Neural progenitor cell (in vitro differentiated cells): ENCODE results near the gene BMP7. TPM values are rescaled to one million over a fixed set of nuclear protein-coding genes. Genes with fewer than 3 reads are reported as not detected.

ENCODE experiments used
- DNase-seq: peaks from one replicate; pipeline ENCODE4 v3.0.0-alpha.2; 2016; ENCODE audit warnings: low spot score
- H2AFZ ChIP-seq: fragments of 200-600 bp; sonication (generic); replicated peaks from 2 replicates; pipeline ENCODE4 v1.6.1; 2016; ENCODE audit warnings: antibody characterized with exemption
- H3F3A ChIP-seq: fragments of 200-600 bp; sonication (generic); 2 replicates; pipeline ENCODE4 v1.6.1; 2016; ENCODE audit warnings: antibody characterized with exemption, low read depth
- H3K27ac ChIP-seq: fragments of 200-600 bp; sonication (generic); 2 replicates; pipeline ENCODE4 v1.5.1; 2016; ENCODE audit warnings: mild to moderate bottlenecking
- H3K27me3 ChIP-seq: fragments of 200-600 bp; sonication (generic); 2 replicates; pipeline ENCODE4 v1.6.1; 2016; ENCODE audit warnings: mild to moderate bottlenecking, moderate library complexity
- H3K36me3 ChIP-seq: fragments of 200-600 bp; sonication (generic); 2 replicates; pipeline ENCODE4 v1.5.1; 2016
- H3K4me1 ChIP-seq: fragments of 200-600 bp; sonication (generic); 2 replicates; pipeline ENCODE4 v1.6.1; 2016; ENCODE audit warnings: mixed run types
- H3K4me2 ChIP-seq: fragments of 200-600 bp; sonication (generic); 2 replicates; pipeline ENCODE4 v1.6.1; 2016
- H3K4me3 ChIP-seq: fragments of 200-600 bp; sonication (generic); 2 replicates; pipeline ENCODE4 v1.5.1; 2016
- H3K79me2 ChIP-seq: fragments of 200-600 bp; sonication (generic); 2 replicates; pipeline ENCODE4 v1.6.1; 2016; ENCODE audit warnings: low read depth
- H3K9ac ChIP-seq: fragments of 200-600 bp; sonication (generic); 2 replicates; pipeline ENCODE4 v1.6.1; 2016
- H3K9me3 ChIP-seq: fragments of 200-600 bp; sonication (generic); 2 replicates; pipeline ENCODE4 v1.5.1; 2016; ENCODE audit warnings: low read depth
- H4K20me1 ChIP-seq: fragments of 200-600 bp; sonication (generic); 2 replicates; pipeline ENCODE4 v1.6.1; 2016; ENCODE audit warnings: low read depth
- H3K27ac Mint-ChIP-seq: 3 replicates; pipeline ENCODE4 v1.8.0; 2021; ENCODE audit warnings: mixed read lengths
- H3K27me3 Mint-ChIP-seq: 2 replicates; pipeline ENCODE4 v1.8.0; 2022; ENCODE audit warnings: low read depth, mild to moderate bottlenecking, inconsistent platforms, moderate library complexity, mixed read lengths; ENCODE audit not compliant: insufficient read depth
- H3K36me3 Mint-ChIP-seq: 3 replicates; pipeline ENCODE4 v1.8.0; 2021; ENCODE audit warnings: mixed read lengths
- H3K4me1 Mint-ChIP-seq: 3 replicates; pipeline ENCODE4 v1.8.0; 2021; ENCODE audit warnings: mixed read lengths
- H3K4me3 Mint-ChIP-seq: 3 replicates; pipeline ENCODE4 v1.8.0; 2021; ENCODE audit warnings: mild to moderate bottlenecking, moderate library complexity, mixed read lengths
- H3K9me3 Mint-ChIP-seq: 3 replicates; pipeline ENCODE4 v1.8.0; 2020; ENCODE audit warnings: mixed read lengths
- EZH2 ChIP-seq: fragments of 200-600 bp; sonication (generic); IDR thresholded peaks from 2 replicates; pipeline ENCODE4 v1.6.1; 2017; ENCODE audit warnings: antibody characterized with exemption, mild to moderate bottlenecking, moderate library complexity
- EZH2phosphoT487 ChIP-seq: fragments of 200-600 bp; sonication (generic); IDR thresholded peaks from 2 replicates; pipeline ENCODE4 v1.6.1; 2017; ENCODE audit warnings: antibody characterized with exemption
- total RNA-seq: library from RNA; depleted of rRNA; stranded (reverse); fragments of >200 nt; gene quantifications from 2 replicates; pipeline ENCODE4 v1.2.3, GENCODE V29; 2015; ENCODE audit warnings: low replicate concordance
- TF ChIP-seq, protein P1 (sequence below): fragments of 200-600 bp; sonication (generic); IDR thresholded peaks from 2 replicates; pipeline ENCODE4 v1.5.1; 2017; ENCODE audit warnings: antibody characterized with exemption, mild to moderate bottlenecking

The BMP7 gene
- total RNA-seq, 1 donor from 2014 or later, result 11.2 TPM

DNA sequence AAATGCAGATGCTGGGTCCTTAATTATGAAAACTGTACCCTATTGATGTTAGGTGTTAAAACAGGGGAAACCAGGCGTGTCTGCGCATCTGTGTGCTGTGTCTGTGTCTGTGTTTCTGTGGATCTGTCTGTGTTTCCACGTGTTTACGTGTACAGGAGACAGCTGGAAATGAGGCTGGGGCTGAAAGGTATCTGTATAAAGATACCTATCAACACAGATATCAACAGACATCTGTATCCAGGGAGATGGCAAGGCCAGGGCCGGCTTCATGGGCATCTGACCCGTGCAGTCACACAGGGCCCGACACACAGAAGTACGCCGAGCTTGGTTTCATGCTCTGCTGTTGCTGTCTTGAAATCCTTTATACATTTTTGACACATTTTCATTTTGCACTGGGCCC is 48.6 kb downstream of the BMP7 start:
- Histone ChIP-seq H3K4me3 (no peak overlapping the region), H3K9ac (no peak overlapping the region), H3K4me1 (peaks cover 4% of the 10 kb centered on the region), H2AFZ (no peak overlapping the region), H3K27ac (no peak overlapping the region), H4K20me1 (no peaks in the 10 kb centered on the region), H3K4me2 (no peak overlapping the region), H3K27me3 (no peaks in the 10 kb centered on the region), H3F3A (peaks cover 9% of the 10 kb centered on the region), H3K36me3 (no peaks in the 10 kb centered on the region), H3K9me3 (no peaks in the 10 kb centered on the region), H3K79me2 (no peaks in the 10 kb centered on the region)
- TF ChIP-seq EZH2, result no peak
- TF ChIP-seq, protein P1, sequence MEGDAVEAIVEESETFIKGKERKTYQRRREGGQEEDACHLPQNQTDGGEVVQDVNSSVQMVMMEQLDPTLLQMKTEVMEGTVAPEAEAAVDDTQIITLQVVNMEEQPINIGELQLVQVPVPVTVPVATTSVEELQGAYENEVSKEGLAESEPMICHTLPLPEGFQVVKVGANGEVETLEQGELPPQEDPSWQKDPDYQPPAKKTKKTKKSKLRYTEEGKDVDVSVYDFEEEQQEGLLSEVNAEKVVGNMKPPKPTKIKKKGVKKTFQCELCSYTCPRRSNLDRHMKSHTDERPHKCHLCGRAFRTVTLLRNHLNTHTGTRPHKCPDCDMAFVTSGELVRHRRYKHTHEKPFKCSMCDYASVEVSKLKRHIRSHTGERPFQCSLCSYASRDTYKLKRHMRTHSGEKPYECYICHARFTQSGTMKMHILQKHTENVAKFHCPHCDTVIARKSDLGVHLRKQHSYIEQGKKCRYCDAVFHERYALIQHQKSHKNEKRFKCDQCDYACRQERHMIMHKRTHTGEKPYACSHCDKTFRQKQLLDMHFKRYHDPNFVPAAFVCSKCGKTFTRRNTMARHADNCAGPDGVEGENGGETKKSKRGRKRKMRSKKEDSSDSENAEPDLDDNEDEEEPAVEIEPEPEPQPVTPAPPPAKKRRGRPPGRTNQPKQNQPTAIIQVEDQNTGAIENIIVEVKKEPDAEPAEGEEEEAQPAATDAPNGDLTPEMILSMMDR, result no peak
- no peak for TF ChIP-seq EZH2phosphoT487
- DNase-seq, result no peak
- peaks cover 35% of the 10 kb centered on the region for H3K4me1 Mint-ChIP-seq
- H3K36me3 Mint-ChIP-seq, result peaks cover 29% of the 10 kb centered on the region
- H3K9me3 Mint-ChIP-seq, result no peaks in the 10 kb centered on the region
- H3K27ac Mint-ChIP-seq, result no peak overlapping the region
- peaks cover 4% of the 10 kb centered on the region for H3K27me3 Mint-ChIP-seq
- H3K4me3 Mint-ChIP-seq, result no peak overlapping the region

- Histone ChIP-seq H3K9ac (no peak overlapping the region), H3K4me2 (no peak overlapping the region), H3F3A (peaks cover 20% of the 10 kb centered on the region), H3K27ac (no peak overlapping the region), H2AFZ (no peak overlapping the region), H4K20me1 (peaks cover 8% of the 10 kb centered on the region), H3K4me1 (peaks cover 13% of the 10 kb centered on the region), H3K27me3 (no peaks in the 10 kb centered on the region), H3K36me3 (no peaks in the 10 kb centered on the region), H3K4me3 (no peak overlapping the region), H3K79me2 (no peaks in the 10 kb centered on the region), H3K9me3 (no peaks in the 10 kb centered on the region)
- H3K27me3 Mint-ChIP-seq, result peaks cover 6% of the 10 kb centered on the region
- H3K4me3 Mint-ChIP-seq, result no peak overlapping the region
- H3K27ac Mint-ChIP-seq, result no peak overlapping the region
- TF ChIP-seq EZH2, result no peak
- TF ChIP-seq, protein P1, result no peak
- TF ChIP-seq EZH2phosphoT487, result no peak
- DNase-seq, result no peak
- H3K36me3 Mint-ChIP-seq, result peaks cover 29% of the 10 kb centered on the region
- no peaks in the 10 kb centered on the region for H3K9me3 Mint-ChIP-seq
- peaks cover 43% of the 10 kb centered on the region for H3K4me1 Mint-ChIP-seq
Measured at GRCh38 chr20:57216669-57217068, 49.8 kb downstream of the BMP7 start.

DNA sequence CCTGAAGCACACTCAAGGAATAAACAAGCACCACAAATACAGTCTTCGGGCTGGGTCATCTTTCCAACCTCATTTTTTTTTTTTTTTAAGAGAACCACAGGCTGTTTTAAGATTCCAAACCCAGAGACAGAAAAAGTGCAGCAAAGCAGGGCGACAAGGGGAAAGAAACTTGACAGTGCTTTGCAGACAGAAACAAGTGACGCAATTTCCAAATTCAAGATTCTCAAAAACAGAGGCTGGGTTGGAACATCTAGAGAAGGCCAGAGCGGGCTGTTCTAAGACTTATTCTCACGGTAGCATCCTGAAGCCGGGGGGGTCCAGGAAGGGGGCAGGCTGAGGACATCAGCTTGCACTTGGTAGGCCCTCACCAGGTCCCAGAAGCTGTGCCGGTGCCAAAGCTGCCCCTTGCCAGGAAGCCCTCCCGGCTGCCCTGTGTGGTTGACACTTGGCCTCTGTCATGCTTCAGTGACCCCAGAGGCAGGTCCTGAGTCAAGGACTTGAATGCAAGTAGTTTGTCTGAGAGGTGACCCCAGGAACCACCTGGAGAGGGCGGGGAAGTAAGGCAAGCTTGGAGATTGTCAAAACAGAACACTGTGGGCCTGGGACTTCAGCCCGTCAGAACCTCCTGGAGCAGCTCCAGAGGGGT is 50.5 kb downstream of the BMP7 start:
- H3K27me3 ChIP-seq, result no peaks in the 10 kb centered on the region
- TF ChIP-seq, protein P1, result no peak
- peak overlapping the region; percentile 26 for H3K4me3 Mint-ChIP-seq

More for the DNA sequence above, 50.5 kb downstream of the BMP7 start:
- Histone ChIP-seq H3K9me3 (no peaks in the 10 kb centered on the region), H3K27ac (no peak overlapping the region), H2AFZ (no peak overlapping the region), H4K20me1 (peaks cover 15% of the 10 kb centered on the region), H3F3A (peaks cover 28% of the 10 kb centered on the region), H3K36me3 (no peaks in the 10 kb centered on the region), H3K4me2 (no peak overlapping the region), H3K9ac (no peak overlapping the region), H3K4me3 (no peak overlapping the region), H3K4me1 (peaks cover 20% of the 10 kb centered on the region), H3K79me2 (no peaks in the 10 kb centered on the region)
- peaks cover 6% of the 10 kb centered on the region for H3K27me3 Mint-ChIP-seq
- H3K36me3 Mint-ChIP-seq, result peaks cover 25% of the 10 kb centered on the region
- H3K4me1 Mint-ChIP-seq, result peaks cover 50% of the 10 kb centered on the region
- H3K9me3 Mint-ChIP-seq, result no peaks in the 10 kb centered on the region
- no peak overlapping the region for H3K27ac Mint-ChIP-seq
- no peak for DNase-seq
